Inflammatory macrophage (primary cell): ENCODE data around the gene FCN3.

ENCODE experiments used
- DNase-seq, 2 donors: peaks; one replicate each; pipeline ENCODE4 v3.0.0-alpha.2; 2020 to 2022

FCN3 gene

GRCh38 chr1:27336756-27337155 lies 37.9 kb downstream of the FCN3 start:
- no peak for DNase-seq

GRCh38 chr1:27335506-27336422 lies 38.9 kb downstream of the FCN3 start:
- no peak for DNase-seq

- no peak for DNase-seq
Measured at GRCh38 chr1:27333717-27334279, 40.8 kb downstream of the FCN3 start.

GRCh38 chr1:27332536-27333281 lies 41.9 kb downstream of the FCN3 start:
- peak; percentile 24 to 37 for DNase-seq

- DNase-seq = no peak
Measured at GRCh38 chr1:27331922-27332321, 42.7 kb downstream of the FCN3 start.

GRCh38 chr1:27331426-27331825 lies 43.2 kb downstream of the FCN3 start:
- no peak for DNase-seq

GRCh38 chr1:27330786-27331185 lies 43.8 kb downstream of the FCN3 start:
- DNase-seq = no peak

- DNase-seq = no peak
Measured at GRCh38 chr1:27327964-27328363, 46.7 kb downstream of the FCN3 start.

- no peak for DNase-seq
Measured at GRCh38 chr1:27325286-27325685, 49.3 kb downstream of the FCN3 start.

- DNase-seq = no peak
Measured at GRCh38 chr1:27322569-27323240, 51.9 kb downstream of the FCN3 start.

GRCh38 chr1:27321813-27322568 lies 52.6 kb downstream of the FCN3 start, which contains the start of gene TMEM222:
TMEM222 (plus strand) TSS chr1:27322163; CDS start chr1:27322198, 35 bp downstream.
- DNase-seq = peak; percentile 99
